ENCODE results near the gene PIGBOS1. TPM values are rescaled to one million over a fixed set of nuclear protein-coding genes. Genes with fewer than 3 reads are reported as not detected.
A peak's percentile ranks its signal among the peaks of the same experiment; 100 is the strongest.

PIGBOS1 gene, protein sequence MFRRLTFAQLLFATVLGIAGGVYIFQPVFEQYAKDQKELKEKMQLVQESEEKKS
- 10 to 100 TPM; 27.5 to 61.5 (median 39.0) TPM for polyA plus RNA-seq (ENCODE audit: low read depth in 6 of 6)

GRCh38 chr15:55318588-55319494 is at the start of gene PIGBOS1, which contains the start of gene PIGB:
TSS of gene PIGBOS1 (minus strand) at chr15:55319123. CDS start at chr15:55317792, 1,331 bp downstream.
TSS of gene PIGB (plus strand) at chr15:55319222. CDS start at chr15:55319251, 29 bp downstream.
- Mint-ChIP-seq H3K27ac (peak within 1 kb of the TSS; percentile 100), H3K4me3 (peak within 1 kb of the TSS; percentile 98 to 99 (median 99)), H3K27me3 (no peaks in the 10 kb centered on the region), H3K36me3 (no peaks in the 10 kb centered on the region), H3K4me1 (peaks cover 43 to 76% (median 53%) of the 10 kb centered on the region in 3 donors), H3K9me3 (no peaks in the 10 kb centered on the region)
- peak; percentile 91 for DNase-seq
- peak; percentile 85 to 87 for ATAC-seq (ENCODE audit: low read depth in 2 of 2)

GRCh38 chr15:55366981-55367380 is 48.1 kb upstream of the PIGBOS1 start:
- H3K27me3 Mint-ChIP-seq: no peaks in the 10 kb centered on the region
- H3K36me3 Mint-ChIP-seq: peaks cover 11 to 32% of the 10 kb centered on the region in 2 donors
- no peak for ATAC-seq (ENCODE audit: low read depth in 2 of 2)
- H3K4me3 Mint-ChIP-seq: no peak overlapping the region
- no peak overlapping the region for H3K27ac Mint-ChIP-seq
- no peak for DNase-seq
- no peaks in the 10 kb centered on the region for H3K4me1 Mint-ChIP-seq
- no peaks in the 10 kb centered on the region for H3K9me3 Mint-ChIP-seq

DNA sequence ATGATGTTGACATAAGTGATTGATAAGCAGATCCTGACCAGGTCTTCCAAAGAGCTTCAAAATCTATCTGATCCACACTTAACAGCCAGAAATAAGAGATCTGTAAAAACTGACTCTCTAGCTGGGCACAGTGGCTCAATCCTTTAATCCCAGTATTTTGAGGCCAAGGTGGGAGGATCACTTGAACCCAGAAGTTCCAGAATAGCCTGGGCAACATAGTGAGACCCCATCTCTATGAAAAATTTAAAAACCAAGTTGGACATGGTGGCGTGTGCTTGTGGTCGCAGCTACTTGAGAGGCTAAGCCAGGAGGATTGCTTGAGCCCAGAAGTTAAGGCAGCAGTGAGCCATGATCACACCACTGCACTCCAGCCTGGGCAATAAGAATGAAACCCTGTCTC is 43.7 kb upstream of the PIGBOS1 start:
- H3K9me3 Mint-ChIP-seq: no peaks in the 10 kb centered on the region
- no peaks in the 10 kb centered on the region for H3K27me3 Mint-ChIP-seq
- ATAC-seq (ENCODE audit: low read depth in 2 of 2): no peak
- no peak overlapping the region for H3K4me3 Mint-ChIP-seq
- DNase-seq: no peak
- peaks cover 0 to 10% (median 3%) of the 10 kb centered on the region in 3 donors for H3K4me1 Mint-ChIP-seq
- H3K27ac Mint-ChIP-seq: no peak overlapping the region
- H3K36me3 Mint-ChIP-seq: peaks cover 3 to 9% of the 10 kb centered on the region in 2 donors

- Mint-ChIP-seq H3K4me1 (peaks cover 0 to 10% (median 3%) of the 10 kb centered on the region in 3 donors), H3K27me3 (no peaks in the 10 kb centered on the region), H3K9me3 (no peaks in the 10 kb centered on the region), H3K27ac (peak overlapping the region in 2 of 6 donors; percentile 30 to 81), H3K4me3 (no peak overlapping the region), H3K36me3 (peaks cover 10 to 11% of the 10 kb centered on the region in 2 donors)
- DNase-seq (no peak), ATAC-seq (ENCODE audit: low read depth in 2 of 2) (no peak)
These were observed 42.1 kb upstream of the PIGBOS1 start for GRCh38 chr15:55361048-55361447.

GRCh38 chr15:55360256-55360655 is 41.3 kb upstream of the PIGBOS1 start:
- Mint-ChIP-seq H3K27ac (peak overlapping the region in 5 of 6 donors; percentile 30 to 95 (median 84)), H3K36me3 (peaks cover 10 to 15% of the 10 kb centered on the region in 2 donors), H3K9me3 (no peaks in the 10 kb centered on the region), H3K27me3 (no peaks in the 10 kb centered on the region), H3K4me1 (peaks cover 0 to 10% (median 3%) of the 10 kb centered on the region in 3 donors), H3K4me3 (no peak overlapping the region)
- ATAC-seq (ENCODE audit: low read depth in 2 of 2) (no peak), DNase-seq (no peak)

GRCh38 chr15:55358471-55358870 is 39.5 kb upstream of the PIGBOS1 start:
- peaks cover 10 to 17% of the 10 kb centered on the region in 2 donors for H3K36me3 Mint-ChIP-seq
- no peak overlapping the region for H3K4me3 Mint-ChIP-seq
- H3K9me3 Mint-ChIP-seq: no peaks in the 10 kb centered on the region
- H3K27me3 Mint-ChIP-seq: no peaks in the 10 kb centered on the region
- peak overlapping the region in 1 of 6 donors; percentile 54 for H3K27ac Mint-ChIP-seq
- H3K4me1 Mint-ChIP-seq: peaks cover 0 to 10% (median 3%) of the 10 kb centered on the region in 3 donors
- DNase-seq (no peak), ATAC-seq (ENCODE audit: low read depth in 2 of 2) (no peak)

GRCh38 chr15:55357774-55358173 is 38.9 kb upstream of the PIGBOS1 start:
- H3K27me3 Mint-ChIP-seq: no peaks in the 10 kb centered on the region
- no peak overlapping the region for H3K4me3 Mint-ChIP-seq
- no peak overlapping the region for H3K27ac Mint-ChIP-seq
- H3K4me1 Mint-ChIP-seq: peaks cover 0 to 10% (median 3%) of the 10 kb centered on the region in 3 donors
- H3K36me3 Mint-ChIP-seq: peaks cover 10 to 17% of the 10 kb centered on the region in 2 donors
- no peaks in the 10 kb centered on the region for H3K9me3 Mint-ChIP-seq
- ATAC-seq (ENCODE audit: low read depth in 2 of 2): no peak
- no peak for DNase-seq

GRCh38 chr15:55356985-55357585 is 38.2 kb upstream of the PIGBOS1 start:
- H3K4me1 Mint-ChIP-seq: peaks cover 0 to 10% (median 3%) of the 10 kb centered on the region in 3 donors
- H3K9me3 Mint-ChIP-seq: no peaks in the 10 kb centered on the region
- ATAC-seq (ENCODE audit: low read depth in 2 of 2) (no peak), DNase-seq (no peak)
- H3K27me3 Mint-ChIP-seq: no peaks in the 10 kb centered on the region
- H3K4me3 Mint-ChIP-seq: no peak overlapping the region
- H3K27ac Mint-ChIP-seq: peak overlapping the region in 3 of 6 donors; percentile 2 to 39 (median 23)
- peaks cover 10 to 17% of the 10 kb centered on the region in 2 donors for H3K36me3 Mint-ChIP-seq

DNA sequence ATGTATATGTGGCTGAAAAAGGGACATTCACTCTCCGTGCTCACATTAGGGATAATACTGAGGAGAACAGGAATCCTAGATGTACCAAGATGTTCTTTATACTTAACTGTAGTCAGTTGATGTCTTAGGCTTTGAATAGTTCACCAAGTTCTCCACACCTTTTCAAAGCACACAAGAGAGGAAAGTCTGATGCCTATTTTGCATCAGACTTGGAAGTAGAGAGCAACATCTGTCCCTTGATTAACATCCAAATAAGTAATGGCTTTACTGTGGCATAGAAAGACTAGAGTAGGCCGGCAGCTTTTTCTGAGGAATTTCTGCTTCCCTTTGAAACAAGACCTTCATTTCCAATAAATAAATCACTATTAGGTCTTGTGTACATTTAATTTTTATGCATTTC is 34.1 kb upstream of the PIGBOS1 start:
- Mint-ChIP-seq H3K36me3 (peaks cover 10 to 25% of the 10 kb centered on the region in 2 donors), H3K9me3 (no peaks in the 10 kb centered on the region), H3K4me3 (no peak overlapping the region), H3K4me1 (no peaks in the 10 kb centered on the region), H3K27ac (no peak overlapping the region), H3K27me3 (no peaks in the 10 kb centered on the region)
- ATAC-seq (ENCODE audit: low read depth in 2 of 2) (no peak), DNase-seq (no peak)

DNA sequence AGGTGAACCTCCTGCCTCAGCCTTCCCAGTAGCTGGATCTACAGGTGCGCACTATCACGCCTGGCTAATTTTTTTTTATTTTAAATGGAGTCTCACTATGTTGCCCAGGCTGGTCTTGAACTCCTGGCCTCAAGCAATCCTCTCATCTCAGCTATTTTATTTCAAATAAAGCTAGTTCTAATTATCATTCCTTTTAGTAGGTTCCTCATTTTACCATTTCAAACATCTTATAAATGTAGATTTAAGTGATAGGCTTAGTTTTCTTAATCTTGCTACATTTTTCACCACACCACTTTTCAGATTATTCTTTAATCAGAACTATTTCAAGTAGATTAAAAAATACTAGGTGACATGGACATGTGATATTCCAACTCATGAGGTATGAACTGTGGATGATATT is 30.4 kb upstream of the PIGBOS1 start:
- H3K36me3 Mint-ChIP-seq: peaks cover 0 to 25% of the 10 kb centered on the region in 2 donors
- DNase-seq (no peak), ATAC-seq (ENCODE audit: low read depth in 2 of 2) (no peak)
- H3K4me3 Mint-ChIP-seq: no peak overlapping the region
- H3K27ac Mint-ChIP-seq: no peak overlapping the region
- H3K4me1 Mint-ChIP-seq: no peaks in the 10 kb centered on the region
- H3K9me3 Mint-ChIP-seq: no peaks in the 10 kb centered on the region
- H3K27me3 Mint-ChIP-seq: no peaks in the 10 kb centered on the region

DNA sequence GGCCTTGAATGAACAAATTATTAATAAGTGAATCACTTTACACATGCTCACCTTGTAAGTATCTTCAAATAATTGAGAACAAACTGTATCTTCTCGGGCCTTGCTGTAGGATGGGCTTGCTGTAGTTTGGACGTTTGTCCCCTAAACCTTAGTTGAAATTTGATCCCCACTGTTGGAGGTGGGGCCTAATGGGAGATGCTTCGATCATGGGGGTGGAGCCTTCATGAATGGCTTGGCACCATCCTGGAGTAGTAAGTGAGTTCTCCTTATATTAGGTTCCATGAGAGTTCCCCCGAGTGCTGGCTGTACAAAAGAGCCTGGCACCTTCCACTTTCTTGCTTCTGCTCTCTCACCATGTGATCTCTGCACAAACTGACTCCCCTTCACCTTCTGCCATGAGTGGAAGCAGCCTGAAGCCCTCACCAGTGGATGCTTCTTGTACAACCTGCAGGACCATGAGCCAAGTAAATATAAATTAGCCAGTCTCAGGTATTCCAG is 29.4 kb upstream of the PIGBOS1 start:
- Mint-ChIP-seq H3K9me3 (no peaks in the 10 kb centered on the region), H3K27ac (peak overlapping the region in 2 of 6 donors; percentile 6 to 53)

DNA sequence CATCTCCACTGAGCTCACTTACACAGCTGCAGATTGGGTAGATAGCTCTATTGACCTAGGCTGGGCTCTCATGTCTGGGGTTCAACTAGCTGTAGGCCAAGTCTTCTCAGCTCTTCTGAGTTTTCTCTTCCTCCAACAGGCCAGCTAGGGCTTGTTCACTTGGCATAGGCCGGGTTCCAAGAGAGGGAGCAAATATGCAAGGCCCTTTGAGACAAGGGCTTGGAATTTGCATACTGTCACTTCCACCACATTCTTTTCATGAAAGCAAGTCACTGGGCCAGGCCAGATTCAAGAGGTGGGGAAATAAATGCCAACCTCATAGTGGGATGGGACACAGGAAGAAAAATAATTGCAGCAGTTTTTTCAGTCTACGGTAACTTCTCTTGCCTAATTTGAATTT is 25.3 kb upstream of the PIGBOS1 start:
- peaks cover 0 to 34% of the 10 kb centered on the region in 2 donors for H3K36me3 Mint-ChIP-seq
- H3K9me3 Mint-ChIP-seq: no peaks in the 10 kb centered on the region
- ATAC-seq (ENCODE audit: low read depth in 2 of 2): no peak
- no peak for DNase-seq
- H3K4me3 Mint-ChIP-seq: no peak overlapping the region
- no peaks in the 10 kb centered on the region for H3K27me3 Mint-ChIP-seq
- no peaks in the 10 kb centered on the region for H3K4me1 Mint-ChIP-seq
- peak overlapping the region in 5 of 6 donors; percentile 29 to 90 (median 51) for H3K27ac Mint-ChIP-seq

More for the DNA sequence above, 29.4 kb upstream of the PIGBOS1 start:
- DNase-seq (no peak), ATAC-seq (ENCODE audit: low read depth in 2 of 2) (no peak)
- H3K4me3 Mint-ChIP-seq: no peak overlapping the region
- no peaks in the 10 kb centered on the region for H3K27me3 Mint-ChIP-seq
- peaks cover 0 to 31% of the 10 kb centered on the region in 2 donors for H3K36me3 Mint-ChIP-seq
- no peaks in the 10 kb centered on the region for H3K4me1 Mint-ChIP-seq

- Mint-ChIP-seq H3K4me1 (no peaks in the 10 kb centered on the region), H3K27ac (peak overlapping the region in 1 of 6 donors; percentile 57), H3K27me3 (no peaks in the 10 kb centered on the region), H3K36me3 (peaks cover 0 to 31% of the 10 kb centered on the region in 2 donors), H3K9me3 (no peaks in the 10 kb centered on the region), H3K4me3 (no peak overlapping the region)
- DNase-seq (no peak), ATAC-seq (ENCODE audit: low read depth in 2 of 2) (no peak)
These were observed 24.2 kb upstream of the PIGBOS1 start for GRCh38 chr15:55343168-55343567.
